ENCODE results near the gene CALML5. TPM values are rescaled to one million over a fixed set of nuclear protein-coding genes. Genes with fewer than 3 reads are reported as not detected.
"Not testable (repeated sequence)": the region's sequence is repeated elsewhere in the genome, so short reads cannot be mapped to it uniquely, and the experiment has no call there.

Gene CALML5
- total RNA-seq, 4 donors from 2014 or later, result not detected

DNA sequence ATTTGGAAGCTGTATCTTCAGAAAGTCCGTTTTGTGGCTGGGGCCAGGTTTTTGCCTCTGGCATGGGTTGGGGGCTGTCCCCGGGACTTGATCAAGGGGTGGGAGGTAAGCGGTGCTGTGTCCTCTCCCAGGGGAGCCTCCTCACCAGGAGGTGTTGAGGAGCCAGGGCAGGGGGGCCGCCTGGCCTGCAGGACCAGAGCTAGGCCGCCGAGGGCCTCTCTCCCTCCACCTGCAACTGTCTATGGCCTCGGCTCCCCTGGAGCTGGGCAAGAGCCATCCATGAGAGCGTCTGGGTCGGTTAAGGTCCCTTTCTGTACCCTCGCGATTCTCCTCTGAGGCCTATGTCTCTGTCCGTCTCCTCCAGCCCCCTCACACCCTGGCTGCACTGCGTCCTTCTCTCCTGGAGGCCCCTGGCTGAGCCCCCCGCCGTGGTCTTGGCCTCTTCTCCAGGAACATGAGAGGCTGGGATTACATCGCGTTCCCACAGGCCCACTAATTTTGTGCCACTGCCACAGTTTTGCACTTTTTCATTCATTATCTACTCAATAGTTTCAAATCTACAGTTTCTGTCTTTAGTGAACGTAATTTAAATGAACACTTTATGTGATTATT, 20.6 kb downstream of the CALML5 start:
- intact Hi-C loops (cut with DNase I), result no loop called here
- TF ChIP-seq CTCF (IDR thresholded peaks at IDR 0.05), result no peak
- no peak for TF ChIP-seq POLR2A (IDR thresholded peaks at IDR 0.05)
- no peaks in the 10 kb centered on the region for H3K9me3 ChIP-seq
- no peak overlapping the region for H3K27ac ChIP-seq
- 91 to 95% methylated on average over 18 of the region's 18 CpGs for WGBS, 2 donors
- no peaks in the 10 kb centered on the region for H3K4me1 ChIP-seq
- H3K4me3 ChIP-seq (replicated peaks in 1 of 3), result no peak overlapping the region
- no peaks in the 10 kb centered on the region for H3K36me3 ChIP-seq
- no peak for DNase-seq
- no peaks in the 10 kb centered on the region for H3K27me3 ChIP-seq

DNA sequence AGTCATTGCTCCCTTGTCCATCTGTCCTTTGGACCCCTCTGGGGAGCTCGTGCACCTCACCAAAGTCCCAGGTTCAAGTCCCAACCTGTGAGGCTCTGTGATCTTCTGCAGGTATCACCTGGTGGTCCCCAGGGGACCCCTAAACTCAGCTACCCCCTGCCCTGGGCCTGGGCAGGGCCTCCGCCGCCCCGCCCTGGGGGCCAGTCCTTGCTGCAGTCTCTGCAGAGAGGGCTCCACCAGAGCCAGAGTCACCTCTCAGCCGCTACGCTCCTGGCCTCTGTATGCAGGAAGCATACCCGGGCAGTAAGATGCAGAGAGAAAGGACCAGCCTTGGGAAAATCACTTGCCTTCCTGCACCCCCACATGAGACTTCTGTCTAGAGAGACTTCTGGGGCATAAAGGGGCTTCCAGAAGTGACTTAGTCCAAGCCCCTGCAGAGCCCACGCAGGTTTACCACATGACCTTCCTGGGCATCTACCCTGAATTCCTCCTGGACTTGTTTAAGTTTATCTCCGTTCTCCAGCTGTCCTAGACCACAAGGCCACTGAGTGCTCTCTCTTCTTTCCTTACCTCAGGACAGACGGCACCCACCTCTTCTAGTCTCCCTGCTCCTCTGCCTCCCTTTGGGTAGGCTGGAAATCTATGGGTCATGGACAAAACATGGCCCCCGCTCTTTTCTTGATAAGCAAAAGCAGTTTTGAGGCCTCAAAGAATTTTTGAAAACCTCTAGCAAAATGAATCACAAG, 21.2 kb downstream of the CALML5 start:
- WGBS, 2 donors, result 98 to 99% methylated on average over 6 to 10 of the region's 11 CpGs
- H3K9me3 ChIP-seq, result no peaks in the 10 kb centered on the region
- no peaks in the 10 kb centered on the region for H3K36me3 ChIP-seq
- no peak for DNase-seq
- no peaks in the 10 kb centered on the region for H3K27me3 ChIP-seq
- intact Hi-C loops (cut with DNase I), result no loop called here
- H3K27ac ChIP-seq, result no peak overlapping the region
- TF ChIP-seq POLR2A (IDR thresholded peaks at IDR 0.05) (no peak), CTCF (IDR thresholded peaks at IDR 0.05) (no peak)
- no peaks in the 10 kb centered on the region for H3K4me1 ChIP-seq
- no peak overlapping the region for H3K4me3 ChIP-seq (replicated peaks in 1 of 3)

GRCh38 chr10:5476918-5477525, 22.3 kb downstream of the CALML5 start:
- H3K27ac ChIP-seq, result no peak overlapping the region
- DNase-seq, result no peak
- intact Hi-C loops (cut with DNase I), result no loop called here
- no peaks in the 10 kb centered on the region for H3K36me3 ChIP-seq
- no peak overlapping the region for H3K4me3 ChIP-seq (replicated peaks in 1 of 3)
- TF ChIP-seq POLR2A (IDR thresholded peaks at IDR 0.05) (no peak), CTCF (IDR thresholded peaks at IDR 0.05) (no peak)
- H3K27me3 ChIP-seq, result no peaks in the 10 kb centered on the region
- 87 to 90% methylated on average over 13 of the region's 13 CpGs for WGBS, 2 donors
- H3K4me1 ChIP-seq, result no peaks in the 10 kb centered on the region
- H3K9me3 ChIP-seq, result no peaks in the 10 kb centered on the region

- H3K27ac ChIP-seq; H3K27me3 ChIP-seq; intact Hi-C loops (cut with DNase I); H3K9me3 ChIP-seq; H3K4me3 ChIP-seq (replicated peaks in 1 of 3); DNase-seq; H3K4me1 ChIP-seq; H3K36me3 ChIP-seq: not testable (repeated sequence)
- WGBS, 2 donors, result 97 to 98% methylated on average over 12 of the region's 12 CpGs
Measured at GRCh38 chr10:5475974-5476807, 23.2 kb downstream of the CALML5 start.

DNA sequence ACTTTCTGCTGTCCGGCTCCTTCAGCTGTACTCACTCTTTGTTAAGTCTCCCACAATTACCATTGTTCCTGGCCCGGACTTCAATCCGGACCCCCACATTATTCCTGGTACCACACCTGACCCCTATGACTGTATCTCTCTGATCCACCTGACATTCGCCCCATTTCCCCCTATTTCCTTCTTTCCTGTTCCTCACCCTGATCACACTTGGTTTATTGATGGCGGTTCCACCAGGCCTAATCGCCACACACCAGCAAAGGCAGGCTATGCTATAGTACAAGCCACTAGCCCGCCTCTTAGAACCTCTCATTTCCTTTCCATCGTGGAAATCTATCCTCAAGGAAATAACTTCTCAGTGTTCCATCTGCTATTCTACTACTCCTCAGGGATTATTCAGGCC, 24.3 kb downstream of the CALML5 start:
- intact Hi-C loops (cut with DNase I); H3K36me3 ChIP-seq; H3K4me1 ChIP-seq; H3K4me3 ChIP-seq (replicated peaks in 1 of 3); H3K27ac ChIP-seq; DNase-seq; H3K9me3 ChIP-seq; H3K27me3 ChIP-seq: not testable (repeated sequence)
- WGBS, 2 donors, result 95 to 97% methylated on average over 7 to 8 of the region's 8 CpGs

- H3K27me3 ChIP-seq; H3K36me3 ChIP-seq; H3K9me3 ChIP-seq; H3K4me1 ChIP-seq; DNase-seq; H3K4me3 ChIP-seq (replicated peaks in 1 of 3); intact Hi-C loops (cut with DNase I); H3K27ac ChIP-seq: not testable (repeated sequence)
- 90 to 92% methylated on average over 4 of the region's 4 CpGs for WGBS, 2 donors
Measured at GRCh38 chr10:5474642-5475041, 24.7 kb downstream of the CALML5 start.

All from thyroid gland (tissue), 4 donors.